IMR-90 (cell line): ENCODE data around the gene FSD1L. TPM values are rescaled to one million over a fixed set of nuclear protein-coding genes. Genes with fewer than 3 reads are reported as not detected.

Source experiments
- ATAC-seq: fragments of 200-7000 bp; cut with Tn5 transposase; 2 replicates; pipeline ENCODE4 v1.9.1; 2020; ENCODE audit warnings: low read depth, mild to moderate bottlenecking, moderate library complexity
- BruUV-seq: library from RNA; stranded (reverse); fragments of 400-500 nt; replicated peaks from 2 replicates; lab custom pipeline; 2021; lab: Mats Ljungman, UMichigan
- CTCF ChIA-PET: fragments of 300-600 bp; formaldehyde crosslinking; extraction: SDS; loops from one replicate; lab custom pipeline; 2021; ENCODE audit warnings: antibody characterized with exemption; lab: Yijun Ruan, JAX
- POLR2A ChIA-PET: fragments of 300-600 bp; sonication (Branson Sonifier 250); formaldehyde crosslinking; loops from one replicate; lab custom pipeline; 2022; ENCODE audit warnings: antibody characterized with exemption; ENCODE audit not compliant: unreplicated experiment; lab: Charles Lee
- DNase-seq: peaks from one replicate; pipeline ENCODE4 v3.0.0; 2013
- H2AFZ ChIP-seq: replicated peaks from 2 replicates; pipeline ENCODE3; 2013; ENCODE audit warnings: low read length, mild to moderate bottlenecking; ENCODE audit not compliant: poor library complexity
- H2AK5ac ChIP-seq: 2 replicates; pipeline ENCODE4 v1.6.1; 2013; ENCODE audit warnings: low read depth, low read length, inconsistent platforms
- H2AK9ac ChIP-seq: replicated peaks from 2 replicates; pipeline ENCODE3; 2013; ENCODE audit warnings: mild to moderate bottlenecking, low read depth, low read length, moderate library complexity; ENCODE audit not compliant: poor library complexity
- H2BK120ac ChIP-seq: 2 replicates; pipeline ENCODE4 v1.6.1; 2013; ENCODE audit warnings: low read depth, low read length, inconsistent platforms
- H2BK15ac ChIP-seq: 3 replicates; pipeline ENCODE4 v1.6.1; 2013; ENCODE audit warnings: low read depth, low read length, inconsistent platforms
- H2BK20ac ChIP-seq: 2 replicates; pipeline ENCODE4 v1.6.1; 2013; ENCODE audit warnings: low read depth, mild to moderate bottlenecking, inconsistent platforms, low read length, moderate library complexity
- H2BK5ac ChIP-seq: 2 replicates; pipeline ENCODE4 v1.6.1; 2013; ENCODE audit warnings: mild to moderate bottlenecking, low read depth, low read length, inconsistent platforms; ENCODE audit not compliant: poor library complexity, severe bottlenecking
- H3K14ac ChIP-seq: replicated peaks from 2 replicates; pipeline ENCODE4 v1.6.1; 2013; ENCODE audit warnings: low read depth, low read length, inconsistent platforms
- H3K18ac ChIP-seq: 2 replicates; pipeline ENCODE4 v1.6.1; 2013; ENCODE audit warnings: low read depth, low read length, control low read depth
- H3K23ac ChIP-seq: 2 replicates; pipeline ENCODE4 v1.6.1; 2013; ENCODE audit warnings: low read depth, low read length, inconsistent platforms
- H3K27ac ChIP-seq: 2 replicates; pipeline ENCODE4 v1.5.1; 2013; ENCODE audit warnings: mild to moderate bottlenecking, control low read depth, low read length; ENCODE audit not compliant: insufficient read depth
- H3K27me3 ChIP-seq: 2 replicates; pipeline ENCODE4 v1.6.1; 2013; ENCODE audit warnings: low read length; ENCODE audit not compliant: control insufficient read depth, insufficient read depth
- H3K36me3 ChIP-seq: 2 replicates; pipeline ENCODE4 v1.6.1; 2013; ENCODE audit warnings: low read length, mixed read lengths; ENCODE audit not compliant: control insufficient read depth, insufficient read depth
- H3K4ac ChIP-seq: 2 replicates; pipeline ENCODE4 v1.6.1; 2013; ENCODE audit warnings: low read depth, low read length, inconsistent platforms
- H3K4me1 ChIP-seq: 2 replicates; pipeline ENCODE4 v1.6.1; 2013; ENCODE audit warnings: low read length, mixed read lengths; ENCODE audit not compliant: control insufficient read depth, insufficient read depth
- H3K4me2 ChIP-seq: 2 replicates; pipeline ENCODE4 v1.6.1; 2013; ENCODE audit warnings: low read depth, mild to moderate bottlenecking, control low read depth, low read length, moderate library complexity
- H3K4me3 ChIP-seq: 2 replicates; pipeline ENCODE4 v1.5.1; 2013; ENCODE audit warnings: low read depth, mild to moderate bottlenecking, control low read depth, low read length, moderate library complexity; ENCODE audit not compliant: insufficient read depth
- H3K56ac ChIP-seq: 2 replicates; pipeline ENCODE4 v1.6.1; 2013; ENCODE audit warnings: low read length, inconsistent platforms; ENCODE audit not compliant: insufficient read depth; ENCODE audit errors: extremely low read depth
- H3K79me1 ChIP-seq, 2 experiments: 2 replicates each; pipeline ENCODE4 v1.6.1; 2013; ENCODE audit warnings: low read length in 2 of 2, inconsistent platforms in 1 of 2, low read depth in 1 of 2
- H3K9ac ChIP-seq: 2 replicates; pipeline ENCODE4 v1.6.1; 2013; ENCODE audit warnings: low read depth, low read length, control low read depth
- H3K9me1 ChIP-seq: 2 replicates; pipeline ENCODE4 v1.6.1; 2013; ENCODE audit warnings: low read length, inconsistent platforms; ENCODE audit not compliant: insufficient read depth
- H3K9me3 ChIP-seq: 2 replicates; pipeline ENCODE4 v1.6.1; 2013; ENCODE audit warnings: low read length; ENCODE audit not compliant: control insufficient read depth, insufficient read depth
- H4K20me1 ChIP-seq: 2 replicates; pipeline ENCODE4 v1.6.1; 2013; ENCODE audit warnings: low read length, inconsistent platforms; ENCODE audit not compliant: insufficient read depth
- H4K5ac ChIP-seq: 2 replicates; pipeline ENCODE4 v1.6.1; 2013; ENCODE audit warnings: mild to moderate bottlenecking, low read depth, low read length, control low read depth
- H4K8ac ChIP-seq, 2 experiments: 2 replicates each; pipeline ENCODE4 v1.6.1; 2013; ENCODE audit warnings: low read depth in 2 of 2, low read length in 2 of 2, control low read depth in 1 of 2, inconsistent platforms in 1 of 2
- H4K91ac ChIP-seq: 2 replicates; pipeline ENCODE4 v1.6.1; 2013; ENCODE audit warnings: low read depth, low read length, inconsistent platforms; ENCODE audit not compliant: insufficient read depth
- POLR2A ChIP-seq: IDR thresholded peaks from 2 replicates; pipeline ENCODE4 v1.6.1; 2012; ENCODE audit warnings: mild to moderate bottlenecking, low read depth, low read length
- RFX5 ChIP-seq: IDR thresholded peaks from 2 replicates; pipeline ENCODE4 v1.8.0; 2012; ENCODE audit warnings: low read depth, mild to moderate bottlenecking, low read length, moderate library complexity
- WGBS, 2 experiments: methylation state at CpG; one replicate each; pipeline versions ENCODE4 v1.1.5 to v1.1.7; 2013; ENCODE audit warnings: missing lambda C conversion rate in 2 of 2; ENCODE audit not compliant: insufficient read length in 1 of 2; ENCODE audit errors: extremely low coverage in 2 of 2; 5-methylcytosine and 5-hydroxymethylcytosine counted together
- dilution Hi-C: fragments of 300-500 bp; cut with HindIII; formaldehyde crosslinking; loops from one replicate; pipeline ENCODE4 v1.14.3; 2018; ENCODE audit warnings: low sequenced_read_pairs; ENCODE audit not compliant: unreplicated experiment
- in situ Hi-C: fragments of 300-500 bp; cut with MboI; formaldehyde crosslinking; loops from 3 replicates; pipeline ENCODE4 v1.14.3; 2019; ENCODE audit warnings: low sequenced_read_pairs, inconsistent platforms, mixed read lengths
- intact Hi-C: fragments of 100-400 bp; cut with micrococcal nuclease; formaldehyde crosslinking; loops from 2 replicates; pipeline ENCODE4 v1.10.0; 2022
- polyA plus RNA-seq, 3 experiments: library from polyadenylated mRNA; depleted of rRNA; stranded (reverse); fragments of >200 nt; gene quantifications; 2 replicates each; pipeline ENCODE4 v1.2.3, GENCODE V29; 2012; ENCODE audit warnings: low replicate concordance in 1 of 3
- total RNA-seq: library from RNA; depleted of rRNA; stranded (reverse); fragments of >200 nt; gene quantifications from 2 replicates; pipeline ENCODE4 v1.2.3, GENCODE V29; 2012

Gene FSD1L
- total and polyA plus RNA-seq, 2 of the 4 experiments (the other 2 are of a cell fraction) = 1.4 to 2.9 TPM

DNA sequence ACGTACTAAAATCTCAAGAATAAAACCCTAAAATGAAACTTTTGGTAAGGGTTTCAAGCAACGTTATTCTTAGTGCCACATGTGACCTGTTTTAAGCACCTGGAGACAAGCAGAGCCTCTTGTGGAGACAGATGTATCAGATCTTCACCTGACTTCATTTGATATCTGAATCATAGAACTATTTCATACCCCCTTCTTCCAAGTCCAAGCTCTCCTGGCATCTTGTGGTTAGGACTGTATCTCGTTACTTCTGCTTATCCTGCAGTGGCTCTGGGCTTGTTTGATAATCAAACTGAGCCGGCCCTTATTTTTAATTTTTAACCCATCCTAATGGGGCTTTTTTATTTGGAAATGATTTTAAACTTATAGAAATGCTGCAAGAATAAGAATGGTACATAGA, 11.1 kb upstream of the FSD1L start:
- H4K5ac ChIP-seq = no peak overlapping the region
- no peak overlapping the region for H2BK120ac ChIP-seq
- H3K14ac ChIP-seq = no peak overlapping the region
- H3K9ac ChIP-seq = no peak overlapping the region
- DNase-seq (no peak), ATAC-seq (no peak)
- no peak overlapping the region for H4K8ac ChIP-seq
- H3K4me1 ChIP-seq = peaks cover 3% of the 10 kb centered on the region
- H2BK5ac ChIP-seq = no peak overlapping the region
- peaks cover 2% of the 10 kb centered on the region; the same call in 1 of the 2 replicates for H3K9me3 ChIP-seq
- dilution Hi-C loops = no loop called here
- no peak overlapping the region for H3K4me3 ChIP-seq
- CTCF ChIA-PET = no interaction called here
- POLR2A ChIA-PET = no interaction called here
- no peak overlapping the region for H2BK20ac ChIP-seq
- intact Hi-C loops = no loop called here
- no peak overlapping the region for H3K56ac ChIP-seq
- TF ChIP-seq POLR2A (no peak), RFX5 (no peak)
- no peak overlapping the region for H3K4ac ChIP-seq
- in situ Hi-C loops = no loop called here
- no peak overlapping the region for H4K91ac ChIP-seq
- H2AFZ ChIP-seq = no peak overlapping the region
- H2AK5ac ChIP-seq = no peak overlapping the region
- no peaks in the 10 kb centered on the region for H3K27me3 ChIP-seq
- BruUV-seq = no TSS peak
- WGBS, 2 experiments = no CpG with 5 or more reads among the region's 4 CpGs
- H3K79me1 ChIP-seq = no peaks in the 10 kb centered on the region
- no peak overlapping the region for H3K18ac ChIP-seq
- H3K36me3 ChIP-seq = no peaks in the 10 kb centered on the region
- no peaks in the 10 kb centered on the region for H4K20me1 ChIP-seq
- H3K4me2 ChIP-seq = no peak overlapping the region
- H3K23ac ChIP-seq = no peak overlapping the region
- no peak overlapping the region for H2AK9ac ChIP-seq
- H3K27ac ChIP-seq = no peak overlapping the region
- no peaks in the 10 kb centered on the region for H3K9me1 ChIP-seq
- H2BK15ac ChIP-seq = no peak overlapping the region
